ENCODE measurements around the gene RTN4RL1. TPM values are rescaled to one million over a fixed set of nuclear protein-coding genes. Genes with fewer than 3 reads are reported as not detected.

The RTN4RL1 gene
- total RNA-seq, 1 donor from 2014 or later = 4.0 TPM

GRCh38 chr17:1966274-1967086, 58.7 kb downstream of the RTN4RL1 start:
- H3K27ac ChIP-seq (replicated peaks) = no peak overlapping the region
- intact Hi-C loops (cut with micrococcal nuclease) = no loop called here
- H3K4me3 ChIP-seq = no peak overlapping the region
- DNase-seq = no peak
- H3K9me3 ChIP-seq (replicated peaks) = no peaks in the 10 kb centered on the region
- no peaks in the 10 kb centered on the region for H3K36me3 ChIP-seq
- no peaks in the 10 kb centered on the region for H3K27me3 ChIP-seq (ENCODE audit: low read depth)
- peaks cover 19% of the 10 kb centered on the region for H3K4me1 ChIP-seq
- TF ChIP-seq CTCF (IDR thresholded peaks at IDR 0.05; ENCODE audit: borderline replicate concordance) = no peak

- Histone ChIP-seq H3K4me1 (peaks cover 23% of the 10 kb centered on the region), H3K27ac (replicated peaks) (no peak overlapping the region), H3K36me3 (no peaks in the 10 kb centered on the region), H3K9me3 (replicated peaks) (no peaks in the 10 kb centered on the region), H3K4me3 (no peak overlapping the region), H3K27me3 (ENCODE audit: low read depth) (no peaks in the 10 kb centered on the region)
- no peak for TF ChIP-seq CTCF (IDR thresholded peaks at IDR 0.05; ENCODE audit: borderline replicate concordance)
- intact Hi-C loops (cut with micrococcal nuclease) = no loop called here
- no peak for DNase-seq
These were observed 59.4 kb downstream of the RTN4RL1 start for GRCh38 chr17:1965556-1966273.

- Histone ChIP-seq H3K4me1 (peaks cover 20% of the 10 kb centered on the region), H3K36me3 (no peaks in the 10 kb centered on the region), H3K27ac (replicated peaks) (no peak overlapping the region), H3K4me3 (no peak overlapping the region), H3K9me3 (replicated peaks) (no peaks in the 10 kb centered on the region), H3K27me3 (ENCODE audit: low read depth) (no peaks in the 10 kb centered on the region)
- TF ChIP-seq CTCF (IDR thresholded peaks at IDR 0.05; ENCODE audit: borderline replicate concordance) = no peak
- intact Hi-C loops (cut with micrococcal nuclease) = no loop called here
- no peak for DNase-seq
These were observed 61.9 kb downstream of the RTN4RL1 start for GRCh38 chr17:1963250-1963649.

- no peak for TF ChIP-seq CTCF (IDR thresholded peaks at IDR 0.05; ENCODE audit: borderline replicate concordance)
- intact Hi-C loops (cut with micrococcal nuclease) = no loop called here
- Histone ChIP-seq H3K4me1 (peaks cover 18% of the 10 kb centered on the region), H3K27ac (replicated peaks) (no peak overlapping the region), H3K9me3 (replicated peaks) (no peaks in the 10 kb centered on the region), H3K36me3 (no peaks in the 10 kb centered on the region), H3K4me3 (no peak overlapping the region), H3K27me3 (ENCODE audit: low read depth) (no peaks in the 10 kb centered on the region)
- no peak for DNase-seq
These were observed 63.9 kb downstream of the RTN4RL1 start for GRCh38 chr17:1961189-1961588.

- intact Hi-C loops (cut with micrococcal nuclease) = no loop called here
- Histone ChIP-seq H3K27me3 (ENCODE audit: low read depth) (no peaks in the 10 kb centered on the region), H3K9me3 (replicated peaks) (no peaks in the 10 kb centered on the region), H3K4me1 (peaks cover 18% of the 10 kb centered on the region), H3K27ac (replicated peaks) (no peak overlapping the region), H3K4me3 (peak overlapping the region; percentile 25), H3K36me3 (no peaks in the 10 kb centered on the region)
- TF ChIP-seq CTCF (IDR thresholded peaks at IDR 0.05; ENCODE audit: borderline replicate concordance) = no peak
- no peak for DNase-seq
These were observed 64.6 kb downstream of the RTN4RL1 start for GRCh38 chr17:1960545-1960912.
